ENCODE measurements around the gene CAPN10. TPM values are rescaled to one million over a fixed set of nuclear protein-coding genes. Genes with fewer than 3 reads are reported as not detected.

Gene CAPN10
- total and polyA plus RNA-seq, 2 donors from 2014 or later, result 26.3 to 50.9 TPM

- DNase-seq (peak in 1 of 5 donors; percentile 77), FAIRE-seq (no peak)
- Histone ChIP-seq H3K36me3 (ENCODE audit: control insufficient read depth in 2 of 3, insufficient read depth in 3 of 3, low read length in 3 of 3) (peaks cover 0 to 5% (median 4%) of the 10 kb centered on the region in 3 donors), H3K4me1 (ENCODE audit: control insufficient read depth in 2 of 3, insufficient read depth in 2 of 3, low read depth in 1 of 3, low read length in 3 of 3) (peaks cover 0 to 15% (median 10%) of the 10 kb centered on the region in 3 donors), H3K9ac (ENCODE audit: low read length in 3 of 3) (no peak overlapping the region), H3K27me3 (ENCODE audit: control insufficient read depth, insufficient read depth, low read length) (no peaks in the 10 kb centered on the region), H3K27ac (ENCODE audit: low read depth in 2 of 2, low read length in 2 of 2) (no peak overlapping the region), H3K9me3 (ENCODE audit: control insufficient read depth in 2 of 3, insufficient read depth in 1 of 3, low read length in 3 of 3) (no peaks in the 10 kb centered on the region), H3K4me3 (ENCODE audit: low read length in 3 of 3) (no peak overlapping the region)
- intact Hi-C loops (cut with DNase I), result no loop called here
- TF ChIP-seq, protein P1, sequence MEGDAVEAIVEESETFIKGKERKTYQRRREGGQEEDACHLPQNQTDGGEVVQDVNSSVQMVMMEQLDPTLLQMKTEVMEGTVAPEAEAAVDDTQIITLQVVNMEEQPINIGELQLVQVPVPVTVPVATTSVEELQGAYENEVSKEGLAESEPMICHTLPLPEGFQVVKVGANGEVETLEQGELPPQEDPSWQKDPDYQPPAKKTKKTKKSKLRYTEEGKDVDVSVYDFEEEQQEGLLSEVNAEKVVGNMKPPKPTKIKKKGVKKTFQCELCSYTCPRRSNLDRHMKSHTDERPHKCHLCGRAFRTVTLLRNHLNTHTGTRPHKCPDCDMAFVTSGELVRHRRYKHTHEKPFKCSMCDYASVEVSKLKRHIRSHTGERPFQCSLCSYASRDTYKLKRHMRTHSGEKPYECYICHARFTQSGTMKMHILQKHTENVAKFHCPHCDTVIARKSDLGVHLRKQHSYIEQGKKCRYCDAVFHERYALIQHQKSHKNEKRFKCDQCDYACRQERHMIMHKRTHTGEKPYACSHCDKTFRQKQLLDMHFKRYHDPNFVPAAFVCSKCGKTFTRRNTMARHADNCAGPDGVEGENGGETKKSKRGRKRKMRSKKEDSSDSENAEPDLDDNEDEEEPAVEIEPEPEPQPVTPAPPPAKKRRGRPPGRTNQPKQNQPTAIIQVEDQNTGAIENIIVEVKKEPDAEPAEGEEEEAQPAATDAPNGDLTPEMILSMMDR (IDR thresholded peaks at IDR 0.05; ENCODE audit: borderline replicate concordance, extremely low read depth, insufficient read depth), result no peak
Observed at GRCh38 chr2:240572141-240573031, 14.1 kb upstream of the CAPN10 start.

- intact Hi-C loops (cut with DNase I), result no loop called here
- H3K4me1 ChIP-seq (ENCODE audit: control insufficient read depth in 2 of 3, insufficient read depth in 2 of 3, low read depth in 1 of 3, low read length in 3 of 3), result peaks cover 0 to 10% (median 7%) of the 10 kb centered on the region in 3 donors
- TF ChIP-seq, protein P1 (IDR thresholded peaks at IDR 0.05; ENCODE audit: borderline replicate concordance, extremely low read depth, insufficient read depth), result no peak
- no peak overlapping the region for H3K27ac ChIP-seq (ENCODE audit: low read depth in 2 of 2, low read length in 2 of 2)
- no peak overlapping the region for H3K9ac ChIP-seq (ENCODE audit: low read length in 3 of 3)
- H3K36me3 ChIP-seq (ENCODE audit: control insufficient read depth in 2 of 3, insufficient read depth in 3 of 3, low read length in 3 of 3), result peaks cover 0 to 5% (median 4%) of the 10 kb centered on the region in 3 donors
- no peaks in the 10 kb centered on the region for H3K9me3 ChIP-seq (ENCODE audit: control insufficient read depth in 2 of 3, insufficient read depth in 1 of 3, low read length in 3 of 3)
- FAIRE-seq (no peak), DNase-seq (peak in 1 of 5 donors; percentile 69)
- H3K27me3 ChIP-seq (ENCODE audit: control insufficient read depth, insufficient read depth, low read length), result no peaks in the 10 kb centered on the region
- no peak overlapping the region for H3K4me3 ChIP-seq (ENCODE audit: low read length in 3 of 3)
Observed at GRCh38 chr2:240573071-240573515, 13.4 kb upstream of the CAPN10 start.

DNA sequence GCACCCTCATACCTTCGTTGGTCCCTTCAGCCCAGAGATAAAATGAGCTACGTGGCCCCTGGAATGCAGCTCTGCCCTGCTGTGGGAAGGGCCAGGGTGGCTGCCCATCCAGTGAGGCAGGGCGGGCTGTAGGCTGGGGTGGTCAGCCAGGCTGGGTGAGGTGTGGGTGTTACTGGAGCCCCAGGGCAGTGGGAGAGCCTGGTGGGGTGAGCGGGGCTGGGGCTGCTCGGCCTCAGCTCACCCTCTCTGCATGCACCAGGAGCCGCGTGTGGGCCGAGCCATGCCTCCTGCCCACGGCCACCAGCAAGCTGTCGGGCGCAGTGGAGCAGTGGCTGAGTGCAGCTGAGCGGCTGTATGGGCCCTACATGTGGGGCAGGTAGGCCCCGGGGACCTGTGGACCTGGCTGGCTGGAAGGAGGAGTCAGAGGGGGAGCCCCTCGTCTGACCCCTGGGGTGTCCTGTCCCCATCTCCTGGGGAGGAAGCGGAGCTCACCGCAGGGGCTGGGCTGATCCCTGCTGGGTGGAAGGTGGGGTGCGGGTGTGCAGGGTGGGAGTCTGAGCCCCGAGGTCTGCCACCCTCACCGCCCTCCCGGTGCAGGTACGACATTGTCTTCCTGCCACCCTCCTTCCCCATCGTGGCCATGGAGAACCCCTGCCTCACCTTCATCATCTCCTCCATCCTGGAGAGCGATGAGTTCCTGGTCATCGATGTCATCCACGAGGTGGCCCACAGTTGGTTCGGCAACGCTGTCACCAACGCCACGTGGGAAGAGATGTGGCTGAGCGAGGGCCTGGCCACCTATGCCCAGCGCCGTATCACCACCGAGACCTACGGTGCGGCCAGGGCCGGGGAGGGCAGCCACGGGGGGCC lies 12.8 kb upstream of the CAPN10 start:
- Histone ChIP-seq H3K9ac (ENCODE audit: low read length in 3 of 3) (no peak overlapping the region), H3K36me3 (ENCODE audit: control insufficient read depth in 2 of 3, insufficient read depth in 3 of 3, low read length in 3 of 3) (peaks cover 0 to 5% (median 4%) of the 10 kb centered on the region in 3 donors), H3K4me3 (ENCODE audit: low read length in 3 of 3) (no peak overlapping the region), H3K9me3 (ENCODE audit: control insufficient read depth in 2 of 3, insufficient read depth in 1 of 3, low read length in 3 of 3) (no peaks in the 10 kb centered on the region), H3K27me3 (ENCODE audit: control insufficient read depth, insufficient read depth, low read length) (no peaks in the 10 kb centered on the region), H3K27ac (ENCODE audit: low read depth in 2 of 2, low read length in 2 of 2) (no peak overlapping the region), H3K4me1 (ENCODE audit: control insufficient read depth in 2 of 3, insufficient read depth in 2 of 3, low read depth in 1 of 3, low read length in 3 of 3) (peaks cover 0 to 10% (median 7%) of the 10 kb centered on the region in 3 donors)
- DNase-seq (peak in 1 of 5 donors; percentile 69), FAIRE-seq (no peak)
- intact Hi-C loops (cut with DNase I), result no loop called here
- TF ChIP-seq, protein P1 (IDR thresholded peaks at IDR 0.05; ENCODE audit: borderline replicate concordance, extremely low read depth, insufficient read depth), result no peak
